GM13977 (cell line): ENCODE data around the gene CXCR4.

Experiments
- DNase-seq: peaks from one replicate; pipeline ENCODE4 v3.0.0; 2012; ENCODE audit warnings: low spot score
- CTCF ChIP-seq: IDR thresholded peaks from 2 replicates; pipeline ENCODE4 v1.5.1; 2012; ENCODE audit warnings: mild to moderate bottlenecking, control low read depth; ENCODE audit not compliant: insufficient read depth; ENCODE audit errors: extremely low read depth, missing control alignments
- in situ Hi-C: fragments of 300-500 bp; cut with MboI; formaldehyde crosslinking; loops from one replicate; pipeline ENCODE4 v1.12.0; 2022; ENCODE audit warnings: low sequenced_read_pairs, low pct_unique_long_range_greater_than_20kb, mixed read lengths, inconsistent platforms; ENCODE audit not compliant: unreplicated experiment

Gene CXCR4

GRCh38 chr2:136149011-136149410 lies 31.1 kb upstream of the CXCR4 start:
- in situ Hi-C loops = no loop called here
- no peak for DNase-seq
- no peak for TF ChIP-seq CTCF

- no peak for TF ChIP-seq CTCF
- no peak for DNase-seq
- in situ Hi-C loops = no loop called here
Measured at GRCh38 chr2:136146564-136146963, 28.6 kb upstream of the CXCR4 start.

- TF ChIP-seq CTCF = no peak
- in situ Hi-C loops = no loop called here
- no peak for DNase-seq
Measured at GRCh38 chr2:136143603-136144451, 25.9 kb upstream of the CXCR4 start.

- no peak for TF ChIP-seq CTCF
- no peak for DNase-seq
- in situ Hi-C loops = no loop called here
Measured at GRCh38 chr2:136141510-136142149, 23.7 kb upstream of the CXCR4 start.

- no peak for TF ChIP-seq CTCF
- in situ Hi-C loops = no loop called here
Measured at GRCh38 chr2:136139631-136140030, 21.7 kb upstream of the CXCR4 start.

GRCh38 chr2:136137982-136138381 lies 20.0 kb upstream of the CXCR4 start:
- no peak for DNase-seq
- TF ChIP-seq CTCF = no peak
- in situ Hi-C loops = no loop called here

More at GRCh38 chr2:136139631-136140030, 21.7 kb upstream of the CXCR4 start:
- DNase-seq = no peak
